CD4-positive, alpha-beta T cell treated with Interferon gamma for 1 hour (primary cell): ENCODE results near the gene OR9K2.
"Not testable (repeated sequence)": the region's sequence is repeated elsewhere in the genome, so short reads cannot be mapped to it uniquely, and the experiment has no call there.

Experiments
- DNase-seq: peaks from one replicate; pipeline ENCODE4 v3.0.0-alpha.2; 2020

The OR9K2 gene, protein sequence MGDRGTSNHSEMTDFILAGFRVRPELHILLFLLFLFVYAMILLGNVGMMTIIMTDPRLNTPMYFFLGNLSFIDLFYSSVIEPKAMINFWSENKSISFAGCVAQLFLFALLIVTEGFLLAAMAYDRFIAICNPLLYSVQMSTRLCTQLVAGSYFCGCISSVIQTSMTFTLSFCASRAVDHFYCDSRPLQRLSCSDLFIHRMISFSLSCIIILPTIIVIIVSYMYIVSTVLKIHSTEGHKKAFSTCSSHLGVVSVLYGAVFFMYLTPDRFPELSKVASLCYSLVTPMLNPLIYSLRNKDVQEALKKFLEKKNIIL

DNA sequence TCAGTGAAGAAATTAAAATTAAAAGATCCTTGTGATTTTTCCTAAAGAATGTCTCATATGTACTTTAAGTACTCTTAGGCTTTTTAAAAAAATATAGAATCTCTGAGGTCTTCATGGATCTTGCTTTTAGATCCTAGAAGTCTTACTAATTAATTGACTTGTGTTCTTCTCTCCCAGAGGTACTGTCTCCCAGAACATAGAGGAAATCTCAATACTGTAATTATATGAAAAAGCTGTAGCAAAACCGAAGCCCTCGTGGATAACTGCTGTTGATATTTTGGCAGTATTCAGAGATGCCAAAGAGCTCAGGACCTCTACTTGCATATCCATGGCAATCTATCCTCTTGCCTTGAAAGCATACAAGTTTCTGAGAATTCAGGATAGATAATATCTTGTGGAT is at the start of gene OR9K2:
OR9K2 (plus strand) TSS at position 301 of the 400 bp plus-strand sequence. CDS start 3,429 bp downstream, outside the sequence.
- DNase-seq, result no peak

DNA sequence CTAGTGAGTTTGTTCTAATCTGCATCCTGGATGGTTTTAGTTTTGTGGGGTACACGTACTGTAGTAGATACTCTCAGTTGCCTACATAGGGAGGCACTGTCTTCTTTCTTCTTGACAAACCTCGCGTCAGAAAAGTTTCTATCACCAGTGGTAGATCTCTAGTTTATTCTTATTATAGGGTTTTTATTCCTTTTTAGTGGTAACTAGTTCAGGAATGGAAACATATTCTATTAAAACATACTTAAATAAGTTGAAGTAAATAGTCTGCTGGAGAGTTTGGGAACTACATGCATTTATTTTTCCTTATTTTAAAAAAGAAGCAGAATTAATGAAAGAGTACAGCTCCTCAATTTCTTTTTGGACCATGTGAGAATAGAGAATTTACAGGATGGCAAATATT is 33.6 kb upstream of the OR9K2 start:
- DNase-seq, result no peak

DNA sequence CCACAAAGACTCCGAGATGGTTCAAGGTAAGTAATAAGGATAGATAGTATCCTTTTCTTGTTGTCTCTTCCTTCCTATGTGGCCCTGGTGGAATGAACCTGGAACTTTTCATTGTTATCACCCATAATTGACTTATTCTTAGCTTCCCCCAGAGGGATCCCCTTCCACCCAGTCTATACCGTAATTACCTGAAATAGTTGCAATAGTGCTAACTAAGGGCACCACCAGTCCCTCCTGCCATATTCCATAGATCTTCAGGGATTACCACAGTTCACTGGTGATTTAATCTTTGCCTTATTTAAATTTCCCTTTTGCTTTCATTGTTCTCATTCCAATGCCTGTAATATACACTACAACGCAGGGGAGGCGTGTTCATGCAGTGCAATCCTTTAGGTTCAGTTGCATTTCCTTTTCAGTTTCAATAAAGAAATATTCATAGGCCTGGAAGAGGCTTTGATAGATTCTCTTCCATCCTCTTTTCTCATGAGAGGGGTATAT is 13.8 kb upstream of the OR9K2 start:
- no peak for DNase-seq

DNA sequence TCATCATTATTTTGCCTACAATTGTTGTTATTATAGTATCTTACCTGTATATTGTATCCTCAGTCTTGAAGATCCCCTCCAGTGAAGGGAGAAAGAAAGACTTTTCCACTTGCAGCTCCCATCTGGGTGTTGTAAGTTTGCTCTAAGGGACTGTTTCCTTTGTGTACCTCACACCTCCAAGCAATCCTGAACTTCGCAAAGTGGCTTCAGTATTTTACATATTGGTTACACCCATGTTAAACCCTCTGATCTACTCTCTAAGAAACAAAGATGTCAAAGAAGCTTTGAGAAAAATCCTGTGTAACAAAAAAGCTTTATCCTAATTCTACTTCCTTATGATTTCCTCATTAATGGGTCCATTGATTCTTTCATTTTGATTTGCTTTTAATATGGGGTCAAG is 10.1 kb upstream of the OR9K2 start:
- DNase-seq, result no peak

DNA sequence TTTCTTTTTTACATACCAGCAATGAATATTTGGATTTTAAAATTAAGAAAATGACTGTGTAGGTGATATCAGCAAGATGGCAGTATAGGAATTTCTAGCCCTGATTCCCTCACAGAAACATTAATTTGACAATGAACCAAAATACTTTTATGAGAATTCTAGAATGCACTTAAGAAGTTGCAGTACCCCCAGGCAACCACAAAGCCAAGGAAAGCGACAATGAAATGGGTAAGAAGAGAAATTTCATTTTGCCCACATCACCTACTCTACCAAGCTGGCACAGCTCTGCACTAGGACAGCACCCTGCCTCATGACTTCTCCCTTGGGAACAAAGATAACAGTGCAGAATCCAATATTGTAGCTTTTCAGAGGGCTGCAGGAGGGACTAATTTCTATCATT is 6.6 kb downstream of the OR9K2 start:
- DNase-seq, result no peak

DNA sequence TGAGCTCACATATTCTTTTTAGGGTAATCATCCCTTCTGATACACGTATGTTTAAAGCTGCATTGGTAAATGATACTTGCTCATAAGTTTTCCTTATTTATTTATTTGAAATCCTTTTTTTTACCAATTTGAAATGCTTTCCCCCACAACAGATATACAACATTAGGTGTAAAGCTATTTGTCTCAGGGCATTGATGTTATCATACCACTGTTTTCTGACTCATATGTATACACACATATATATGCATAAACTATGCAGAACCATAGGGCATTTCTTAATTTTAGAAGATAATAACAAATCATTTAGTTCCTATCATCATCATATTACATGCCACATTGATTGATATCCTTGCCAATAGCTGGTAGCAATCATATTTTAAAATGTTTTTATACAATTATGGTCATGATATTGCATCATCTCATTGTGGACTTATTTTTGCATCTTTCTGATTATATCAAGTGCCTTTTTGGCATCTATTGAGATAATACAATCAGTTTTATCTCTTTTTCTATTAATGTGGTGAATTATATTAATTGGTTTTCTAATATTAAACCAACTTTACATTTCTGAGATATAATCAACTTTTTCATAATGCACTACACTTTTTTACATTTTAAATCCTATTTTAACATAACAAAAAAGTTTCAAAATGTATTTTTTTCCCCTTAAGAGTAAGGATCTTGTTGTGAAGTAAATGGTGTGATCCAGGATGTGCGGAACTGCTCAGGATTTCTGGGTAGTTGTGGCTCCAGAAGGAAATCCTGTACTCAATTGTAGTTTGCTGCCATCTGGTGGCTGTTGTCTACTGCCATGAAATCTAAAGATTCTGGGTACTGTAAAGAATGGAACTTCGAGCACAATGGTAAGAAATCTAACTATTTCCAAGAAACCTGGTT is 16.7 kb downstream of the OR9K2 start:
- no peak for DNase-seq

DNA sequence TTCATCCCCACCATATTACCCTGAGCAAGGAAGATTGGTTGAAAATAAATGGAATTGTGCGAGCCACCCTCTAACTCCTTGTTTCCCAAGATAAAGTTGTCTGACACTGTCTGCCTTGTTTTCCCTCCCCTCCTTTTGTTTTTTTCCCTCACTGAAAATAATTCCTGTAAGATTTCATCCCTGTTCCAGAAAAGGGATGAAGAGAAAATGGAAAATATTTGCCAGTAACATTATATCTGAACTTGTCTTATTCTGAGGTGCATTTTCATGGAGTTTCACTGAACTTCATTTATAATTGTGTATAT is 17.3 kb downstream of the OR9K2 start:
- DNase-seq, result no peak

DNA sequence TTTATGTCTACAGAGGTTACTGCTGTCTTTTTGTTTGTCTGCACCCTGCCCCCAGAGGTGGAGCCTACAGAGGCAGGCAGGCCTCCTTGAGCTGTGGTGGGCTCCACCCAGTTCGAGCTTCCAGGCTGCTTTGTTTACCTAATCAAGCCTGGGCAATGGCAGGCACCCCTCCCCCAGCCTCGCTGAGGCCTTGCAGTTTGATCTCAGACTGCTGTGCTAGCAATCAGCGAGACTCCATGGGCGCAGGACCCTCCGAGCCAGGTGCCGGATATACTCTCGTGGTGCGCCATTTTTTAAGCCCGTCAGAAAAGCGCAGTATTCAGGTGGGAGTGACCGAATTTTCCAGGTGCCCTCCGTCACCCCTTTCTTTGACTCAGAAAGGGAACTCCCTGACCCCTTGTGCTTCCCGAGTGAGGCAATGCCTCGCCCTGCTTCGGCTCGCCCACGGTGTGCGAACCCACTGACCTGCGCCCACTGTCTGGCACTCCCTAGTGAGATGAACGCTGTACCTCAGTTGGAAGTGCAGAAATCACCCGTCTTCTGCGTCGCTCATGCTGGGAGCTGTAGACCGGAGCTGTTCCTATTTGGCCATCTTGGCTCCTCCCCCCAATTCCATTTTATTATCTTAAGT is 40.9 kb downstream of the OR9K2 start:
- not testable (repeated sequence) for DNase-seq

DNA sequence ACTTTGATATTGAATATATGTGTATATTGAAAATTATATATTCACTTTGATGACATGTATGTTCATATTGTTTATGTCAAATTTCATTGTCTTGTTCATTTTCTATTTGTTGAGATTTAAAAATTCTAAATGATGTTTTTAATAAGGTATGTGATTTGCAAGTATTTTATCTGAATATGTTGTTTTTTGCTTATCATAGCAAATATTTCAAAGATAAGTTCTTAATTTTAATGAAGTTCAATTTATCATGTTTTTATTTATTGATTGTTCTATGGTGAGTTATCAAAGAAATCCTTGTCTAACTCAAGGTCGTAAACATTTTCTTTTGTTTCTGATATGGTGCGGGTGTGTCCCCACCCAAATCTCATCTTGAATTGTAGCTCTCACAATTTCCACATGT is 45.2 kb downstream of the OR9K2 start:
- no peak for DNase-seq

DNA sequence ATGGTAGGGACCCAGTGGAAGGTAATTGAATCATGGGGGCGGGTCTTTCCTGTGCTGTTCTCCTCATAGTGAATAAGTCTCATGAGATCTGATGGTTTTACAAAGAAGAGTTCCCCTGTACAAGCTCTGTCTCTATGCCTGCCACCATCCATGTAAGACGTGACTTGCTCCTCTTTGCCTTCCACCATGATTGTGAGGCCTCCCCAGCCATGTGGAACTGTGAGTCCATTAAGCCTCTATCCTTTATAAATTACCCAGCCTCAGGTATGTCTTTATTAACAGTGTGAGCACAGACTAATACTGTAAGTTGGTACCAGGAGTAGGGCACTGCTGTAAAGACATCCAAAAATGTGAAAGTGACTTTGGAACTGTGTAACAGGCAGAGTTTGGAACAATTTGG is 45.6 kb downstream of the OR9K2 start:
- not testable (repeated sequence) for DNase-seq

DNA sequence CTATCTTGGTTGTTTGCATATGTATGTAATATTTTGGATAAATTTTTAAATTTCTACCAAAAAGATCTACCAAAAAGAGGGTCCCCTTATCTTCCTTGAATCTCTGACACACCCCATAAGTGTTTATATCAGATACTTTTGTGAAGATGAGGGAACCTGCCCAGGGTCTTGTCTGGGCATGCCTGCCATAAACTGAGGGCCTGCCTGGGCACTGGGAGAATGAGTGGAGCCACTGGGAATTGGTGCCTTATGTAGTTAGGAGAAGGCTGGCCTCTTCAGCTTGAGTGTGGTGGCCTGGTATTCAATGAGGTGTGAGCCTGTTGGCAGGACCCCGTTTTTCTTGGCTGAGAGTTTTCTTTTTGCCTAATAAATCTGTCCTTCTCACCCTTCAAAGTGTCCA is 46.5 kb downstream of the OR9K2 start:
- no peak for DNase-seq

DNA sequence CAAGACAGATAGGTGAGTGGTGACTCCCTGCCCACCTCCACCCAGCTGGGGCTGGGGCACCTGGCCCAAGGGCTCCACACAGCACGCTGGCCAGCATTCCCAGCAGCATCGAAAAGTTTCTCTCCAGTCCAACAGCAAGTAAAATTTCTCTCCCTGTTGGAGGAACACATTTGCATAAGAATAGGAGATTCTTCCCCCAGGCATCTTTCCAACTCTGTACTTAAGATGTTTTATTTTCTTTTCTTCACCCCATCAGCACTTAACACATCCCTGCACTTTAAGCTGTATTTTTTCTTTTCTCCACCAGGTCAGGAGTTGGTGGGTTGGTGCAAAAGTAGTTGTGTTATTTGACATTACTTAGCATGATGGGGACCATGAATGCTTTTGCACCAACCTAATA is 47.2 kb downstream of the OR9K2 start:
- DNase-seq, result no peak
